SIG-M5 treated with dmso at 0.1 percent for 504 hours (cell line): ENCODE measurements around the gene GDPD1.
"Not testable (repeated sequence)": the region's sequence is repeated elsewhere in the genome, so short reads cannot be mapped to it uniquely, and the experiment has no call there.

Experiments used
- DNase-seq: peaks from one replicate; lab custom pipeline; 2025; ENCODE audit not compliant: unreplicated experiment; lab: John Stamatoyannopoulos, UW

GDPD1 gene

DNA sequence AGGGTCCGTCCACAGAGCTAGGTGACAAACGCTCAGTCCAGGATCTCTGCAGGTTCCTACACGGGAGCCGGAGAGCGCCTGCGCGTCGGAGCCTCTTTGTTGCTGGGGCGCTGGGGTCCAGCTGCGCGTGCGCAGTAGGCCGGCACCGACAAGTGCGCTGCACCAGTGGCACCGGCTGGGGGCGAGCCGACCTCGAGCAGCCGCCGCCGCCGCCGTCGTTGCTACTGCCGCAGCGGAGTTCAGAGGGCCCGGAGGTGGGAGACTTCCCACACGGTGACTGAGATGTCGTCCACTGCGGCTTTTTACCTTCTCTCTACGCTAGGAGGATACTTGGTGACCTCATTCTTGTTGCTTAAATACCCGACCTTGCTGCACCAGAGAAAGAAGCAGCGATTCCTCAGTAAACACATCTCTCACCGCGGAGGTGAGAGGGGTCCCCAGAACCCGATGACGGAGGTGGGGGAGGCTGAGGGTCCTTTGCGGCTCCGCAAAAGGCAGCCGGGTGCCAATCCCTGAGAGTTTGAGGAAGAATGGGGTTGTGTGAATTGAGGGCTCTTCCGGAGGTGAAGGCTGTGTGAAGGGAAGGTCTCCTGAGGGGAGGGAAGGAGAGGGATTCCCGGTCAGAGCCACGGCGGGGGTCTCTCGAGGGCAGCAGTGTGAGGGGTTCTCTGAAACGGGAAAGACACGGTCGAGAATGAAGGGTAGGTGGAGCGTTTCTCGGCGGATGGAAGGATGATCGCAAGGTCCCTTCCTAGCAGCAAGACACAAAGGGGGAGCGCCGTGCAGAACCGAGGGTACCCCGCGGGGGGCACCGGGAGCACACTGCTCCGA is at the start of gene GDPD1:
GDPD1 (plus strand) TSS at position 184 of the 831 bp plus-strand sequence; CDS start at position 283, 99 bp downstream.
- peak; percentile 98 for DNase-seq

GRCh38 chr17:59172436-59173004 is 47.8 kb upstream of the GDPD1 start:
- DNase-seq = no peak

- no peak for DNase-seq
These were observed 45.6 kb upstream of the GDPD1 start for GRCh38 chr17:59174671-59175070.

DNA sequence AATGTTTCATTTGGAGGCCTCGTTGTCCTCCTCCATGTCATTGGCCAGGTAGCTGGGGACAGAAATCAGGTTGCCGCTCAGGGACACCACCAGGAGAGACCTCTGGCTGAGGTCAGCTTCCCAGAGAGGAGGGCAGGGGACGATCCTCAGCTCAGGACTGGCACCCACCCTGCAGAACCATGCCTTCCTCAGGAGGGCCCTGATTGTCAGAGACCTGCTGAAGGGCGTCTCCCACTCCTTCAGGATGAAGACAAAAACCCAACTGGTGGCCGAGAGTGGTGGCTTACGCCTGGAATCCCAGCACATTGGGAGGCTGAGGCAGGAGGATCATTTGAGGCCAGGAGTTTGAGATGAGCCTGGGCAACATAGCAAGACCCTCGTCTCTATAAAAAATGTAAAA is 45.2 kb upstream of the GDPD1 start:
- no peak for DNase-seq

- DNase-seq = no peak
These were observed 41.9 kb upstream of the GDPD1 start for GRCh38 chr17:59178266-59178985.

GRCh38 chr17:59179601-59180000 is 40.7 kb upstream of the GDPD1 start:
- not testable (repeated sequence) for DNase-seq

DNA sequence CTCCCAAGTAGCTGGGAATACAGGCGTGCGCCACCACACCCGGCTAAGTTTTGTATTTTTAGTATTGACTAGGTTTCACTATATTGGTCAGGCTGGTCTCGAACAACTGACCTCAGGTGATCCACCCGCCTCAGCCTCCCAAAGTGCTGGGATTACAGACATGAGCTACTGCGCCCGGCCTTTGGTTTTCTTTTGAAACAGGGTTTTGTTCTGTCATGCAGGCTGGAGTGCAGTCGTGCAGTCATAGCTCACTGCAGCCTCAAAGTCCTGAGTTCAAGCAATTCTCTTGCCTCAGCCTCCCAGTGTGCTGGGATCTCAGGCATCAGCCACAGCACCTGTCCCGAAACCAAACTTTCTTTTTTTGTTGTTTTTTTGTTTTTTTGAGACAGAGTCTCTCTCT is 39.7 kb upstream of the GDPD1 start:
- no peak for DNase-seq

- DNase-seq = no peak
These were observed 38.8 kb upstream of the GDPD1 start for GRCh38 chr17:59181481-59181880.

GRCh38 chr17:59185997-59186396 is 34.3 kb upstream of the GDPD1 start:
- DNase-seq = no peak

DNA sequence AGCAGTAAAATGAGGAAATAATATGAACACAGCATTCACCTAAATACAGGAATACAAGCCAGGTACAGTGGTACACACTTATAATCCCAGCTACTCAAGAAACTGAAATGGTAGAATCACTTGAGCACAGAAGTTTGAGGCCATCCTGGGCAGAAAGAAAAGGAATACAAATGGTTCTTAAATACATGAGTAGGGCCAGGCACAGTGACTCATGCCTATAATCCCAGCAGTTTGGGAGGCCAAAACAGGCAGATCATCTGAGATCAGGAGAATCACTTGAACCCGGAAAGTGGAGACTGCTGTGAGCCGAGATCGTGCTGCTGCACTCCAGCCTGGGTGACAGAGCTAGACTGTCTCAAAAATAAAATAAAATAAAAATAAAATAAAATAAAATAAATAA is 33.5 kb upstream of the GDPD1 start:
- no peak for DNase-seq

DNA sequence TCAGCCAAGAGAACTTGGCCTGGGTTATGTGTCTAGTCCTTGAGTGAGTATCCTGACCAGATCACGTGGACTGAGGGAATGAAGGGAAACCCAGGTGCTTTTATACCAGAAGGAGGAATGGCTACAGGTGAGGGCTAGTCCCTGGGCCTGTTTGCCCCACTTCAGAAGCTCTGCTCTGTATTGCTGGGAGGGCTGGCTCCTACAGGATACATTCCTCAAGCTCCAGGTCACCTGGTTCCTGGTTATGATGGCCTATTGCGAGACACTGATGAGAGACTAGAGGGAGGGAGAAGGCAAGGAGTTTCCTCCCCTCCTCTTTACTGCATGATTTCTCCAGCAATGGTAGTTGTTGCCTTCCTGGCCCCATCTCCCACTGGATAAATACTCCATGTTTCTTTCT is 29.5 kb upstream of the GDPD1 start:
- no peak for DNase-seq

DNA sequence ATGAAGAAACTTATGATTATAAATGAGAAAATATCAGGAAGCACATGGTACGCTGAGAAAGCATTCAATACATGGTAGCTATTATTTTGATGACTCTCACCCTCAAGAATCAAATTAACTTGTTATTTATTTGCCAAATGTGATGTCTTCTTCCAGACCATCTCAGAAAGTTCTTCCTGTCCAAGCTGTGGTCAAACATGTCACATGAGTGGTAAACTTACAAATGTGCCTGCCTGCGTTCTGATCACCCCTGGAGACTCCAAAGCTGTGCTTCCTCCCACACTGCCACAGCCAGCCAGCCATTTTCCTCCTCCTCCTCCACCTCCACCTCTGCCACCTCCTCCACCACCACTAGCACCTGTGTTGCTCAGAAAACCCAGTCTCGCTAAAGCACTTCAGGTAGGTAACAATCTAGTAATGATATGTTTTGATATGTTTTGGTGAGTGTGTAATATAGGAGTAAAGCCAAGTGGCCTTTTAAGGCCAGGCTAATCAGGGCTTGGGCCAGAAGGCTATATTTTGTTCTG is 26.9 kb upstream of the GDPD1 start:
- DNase-seq = no peak

- no peak for DNase-seq
These were observed 20.9 kb upstream of the GDPD1 start for GRCh38 chr17:59199398-59199797.

DNA sequence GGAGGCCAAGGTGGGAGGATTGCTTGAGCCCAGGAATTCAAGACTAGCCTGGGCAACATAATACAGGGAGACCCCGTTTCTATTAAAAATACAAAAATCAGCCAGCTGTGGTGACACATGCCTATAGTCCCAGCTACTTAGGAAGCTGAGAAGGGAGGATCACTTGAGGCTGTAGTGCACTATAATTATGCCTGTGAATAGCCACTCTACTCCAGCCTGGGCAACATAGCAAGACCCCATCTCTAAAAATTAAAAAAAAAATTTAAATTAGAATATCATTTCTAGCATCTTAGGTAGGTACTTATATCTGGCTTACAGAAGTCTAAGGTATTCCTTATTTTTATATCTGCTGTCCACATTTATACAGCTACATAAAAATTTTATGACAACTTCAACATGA is 18.0 kb upstream of the GDPD1 start:
- DNase-seq = no peak

- DNase-seq = no peak
These were observed 941 bp upstream of the GDPD1 start for GRCh38 chr17:59219370-59219769.

DNA sequence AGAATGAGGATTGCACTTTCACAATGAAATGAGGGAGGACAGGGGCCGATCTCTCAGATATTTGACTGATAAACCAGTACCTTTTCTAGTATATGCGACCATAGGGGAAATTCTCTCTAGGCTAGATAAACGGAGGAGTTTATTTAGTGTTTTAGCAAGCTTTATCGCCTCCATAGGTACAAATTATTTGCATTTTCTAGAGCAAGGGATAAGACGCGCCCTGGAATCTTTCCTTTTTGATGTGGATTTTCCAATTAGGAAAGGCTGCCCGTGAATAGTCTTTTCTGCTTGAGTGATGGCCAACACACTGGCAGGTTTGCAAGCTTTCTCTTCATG is 351 bp upstream of the GDPD1 start:
- DNase-seq = no peak

DNA sequence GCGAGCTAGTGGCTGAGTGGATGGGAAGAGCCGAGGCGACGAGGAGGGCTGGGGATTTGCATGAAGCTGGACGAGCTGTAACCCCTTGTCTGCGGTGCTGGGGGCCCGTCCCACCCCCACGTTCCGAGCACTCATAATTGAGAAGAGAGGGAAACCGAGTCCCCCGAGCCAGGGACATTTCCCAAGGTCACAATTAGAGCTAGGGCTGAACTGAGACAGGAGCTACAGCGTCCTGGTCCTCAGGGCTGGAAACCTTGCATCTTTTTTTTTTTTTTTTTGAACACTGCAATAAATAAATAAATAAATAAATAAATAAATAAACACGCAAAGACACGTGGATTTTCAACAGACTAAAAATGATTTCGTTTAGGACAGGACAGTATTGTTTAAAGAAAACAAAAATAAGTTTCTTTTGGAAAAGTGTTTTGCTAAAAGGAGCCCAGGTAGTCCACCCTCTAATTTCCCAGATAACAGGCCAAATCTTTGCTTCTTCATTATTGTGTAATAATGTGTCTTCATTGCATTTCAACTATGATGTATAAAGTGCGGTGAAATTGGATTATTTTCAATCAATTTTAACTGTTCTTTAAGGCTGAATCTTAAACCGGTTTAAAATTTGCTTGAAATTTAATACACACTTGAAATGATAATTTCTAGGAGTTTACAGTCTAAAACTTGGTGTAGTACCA is 992 bp downstream of the GDPD1 start:
- DNase-seq = no peak

DNA sequence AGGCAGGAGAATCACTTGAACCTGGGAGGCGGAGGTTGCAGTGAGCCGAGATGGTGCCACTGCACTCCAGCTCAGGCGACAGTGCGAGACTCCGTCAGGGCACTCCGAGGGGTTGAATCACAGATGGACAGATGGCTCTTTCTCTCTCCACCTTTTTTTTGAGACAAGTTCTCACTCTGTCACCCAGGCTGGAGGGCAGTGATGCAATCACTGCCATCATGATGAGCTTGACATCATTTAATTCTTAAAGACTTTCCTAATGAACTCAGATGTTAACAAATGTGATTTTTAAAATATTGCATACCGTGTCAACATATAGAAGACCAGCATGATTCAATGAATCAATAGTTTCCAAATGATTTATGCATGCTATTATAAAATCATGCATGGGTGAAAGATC is 3.5 kb downstream of the GDPD1 start:
- no peak for DNase-seq

GRCh38 chr17:59228588-59228987 is 8.3 kb downstream of the GDPD1 start:
- DNase-seq = not testable (repeated sequence)

DNA sequence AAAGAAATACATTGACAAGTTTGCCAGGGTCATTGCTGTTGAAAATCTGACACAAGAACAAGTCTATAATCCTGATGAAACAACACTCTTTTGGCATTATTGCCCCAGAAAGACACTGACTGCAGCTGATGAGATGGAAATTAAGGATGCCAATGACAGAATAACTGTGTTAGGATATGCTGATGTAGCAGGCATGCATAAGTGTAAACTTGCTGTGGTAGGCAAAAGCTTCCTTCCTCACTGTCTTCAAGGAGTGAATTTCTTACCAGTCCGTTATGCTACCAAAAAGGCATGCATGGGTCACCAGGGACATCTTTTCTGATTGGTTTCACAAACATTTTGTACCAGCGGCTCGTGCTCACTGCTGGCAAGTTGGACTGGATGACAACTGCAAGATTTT is 10.5 kb downstream of the GDPD1 start:
- DNase-seq = no peak

GRCh38 chr17:59234631-59235030 is 14.3 kb downstream of the GDPD1 start:
- DNase-seq = no peak
